Transverse colon (tissue), 4 donors: ENCODE measurements around the gene CCND1.

ENCODE experiments used
- EP300 ChIP-seq: sonication (generic); formaldehyde crosslinking; IDR thresholded peaks from one replicate; pipeline ENCODE4 v1.6.1; 2017; ENCODE audit warnings: antibody characterized with exemption, low read depth
- POLR2A ChIP-seq: fragments of 450-650 bp; IDR thresholded peaks from one replicate; pipeline ENCODE4 v1.6.1; 2016; ENCODE audit warnings: antibody characterized with exemption, mild to moderate bottlenecking, moderate library complexity
- POLR2AphosphoS5 ChIP-seq, 3 donors: sonication (generic); formaldehyde crosslinking; IDR thresholded peaks; one replicate each; pipeline ENCODE4 v1.6.1; 2016; ENCODE audit warnings: antibody characterized with exemption in 3 of 3
- TF ChIP-seq, protein P1 (sequence below), 5 experiments: fragments of 200-600 bp in 3 of 5; fragments of 450-650 bp in 2 of 5; sonication (generic) in 3 of 5; IDR thresholded peaks; 1 replicate in 2 of 5; 2 replicates in 3 of 5; pipeline ENCODE4 v1.5.1; 2016 to 2017; ENCODE audit warnings: antibody characterized with exemption in 5 of 5, inconsistent platforms in 3 of 5, mild to moderate bottlenecking in 2 of 5, moderate library complexity in 1 of 5

- TF ChIP-seq, protein P1, sequence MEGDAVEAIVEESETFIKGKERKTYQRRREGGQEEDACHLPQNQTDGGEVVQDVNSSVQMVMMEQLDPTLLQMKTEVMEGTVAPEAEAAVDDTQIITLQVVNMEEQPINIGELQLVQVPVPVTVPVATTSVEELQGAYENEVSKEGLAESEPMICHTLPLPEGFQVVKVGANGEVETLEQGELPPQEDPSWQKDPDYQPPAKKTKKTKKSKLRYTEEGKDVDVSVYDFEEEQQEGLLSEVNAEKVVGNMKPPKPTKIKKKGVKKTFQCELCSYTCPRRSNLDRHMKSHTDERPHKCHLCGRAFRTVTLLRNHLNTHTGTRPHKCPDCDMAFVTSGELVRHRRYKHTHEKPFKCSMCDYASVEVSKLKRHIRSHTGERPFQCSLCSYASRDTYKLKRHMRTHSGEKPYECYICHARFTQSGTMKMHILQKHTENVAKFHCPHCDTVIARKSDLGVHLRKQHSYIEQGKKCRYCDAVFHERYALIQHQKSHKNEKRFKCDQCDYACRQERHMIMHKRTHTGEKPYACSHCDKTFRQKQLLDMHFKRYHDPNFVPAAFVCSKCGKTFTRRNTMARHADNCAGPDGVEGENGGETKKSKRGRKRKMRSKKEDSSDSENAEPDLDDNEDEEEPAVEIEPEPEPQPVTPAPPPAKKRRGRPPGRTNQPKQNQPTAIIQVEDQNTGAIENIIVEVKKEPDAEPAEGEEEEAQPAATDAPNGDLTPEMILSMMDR (IDR thresholded peaks at IDR 0.05) = no peak
- TF ChIP-seq POLR2A = no peak
- TF ChIP-seq POLR2AphosphoS5 (IDR thresholded peaks at IDR 0.05) = no peak
- TF ChIP-seq EP300 = no peak
These were observed 39.7 kb upstream of the CCND1 start for GRCh38 chr11:69601011-69601975.
